Thyroid gland (tissue), 4 donors: ENCODE data around the gene GSX2. TPM values are rescaled to one million over a fixed set of nuclear protein-coding genes. Genes with fewer than 3 reads are reported as not detected.
A peak's percentile ranks its signal among the peaks of the same experiment; 100 is the strongest.
"Not testable (repeated sequence)": the region's sequence is repeated elsewhere in the genome, so short reads cannot be mapped to it uniquely, and the experiment has no call there.

Source experiments
- DNase-seq, 2 donors: peaks; one replicate each; pipeline ENCODE4 v3.0.0-alpha.2; 2019
- H3K27ac ChIP-seq, 3 donors: fragments of 200-600 bp; sonication (generic); 1 replicate in 2 of 3; 2 replicates in 1 of 3; pipeline ENCODE4 v1.5.1; 2016 to 2019; ENCODE audit warnings: mild to moderate bottlenecking in 1 of 3, moderate library complexity in 1 of 3
- H3K27me3 ChIP-seq: fragments of 200-600 bp; sonication (generic); one replicate; pipeline ENCODE4 v1.5.1; 2019
- H3K36me3 ChIP-seq, 2 donors: fragments of 200-600 bp; sonication (generic); one replicate each; pipeline ENCODE4 v1.5.1; 2016 to 2019
- H3K4me1 ChIP-seq, 2 donors: fragments of 200-600 bp; sonication (generic); one replicate each; pipeline ENCODE4 v1.5.1; 2017 to 2019
- H3K4me3 ChIP-seq, 3 donors: fragments of 200-600 bp; sonication (generic); replicated peaks in 1 of 3; 1 replicate in 2 of 3; 2 replicates in 1 of 3; pipeline ENCODE4 v1.5.1; 2016; ENCODE audit warnings: mild to moderate bottlenecking in 1 of 3
- H3K9me3 ChIP-seq: fragments of 200-600 bp; sonication (generic); one replicate; pipeline ENCODE4 v1.5.1; 2017
- POLR2A ChIP-seq, 2 donors: fragments of 450-650 bp; IDR thresholded peaks; one replicate each; pipeline ENCODE4 v1.6.1; 2017; ENCODE audit warnings: antibody characterized with exemption in 2 of 2, mild to moderate bottlenecking in 2 of 2, moderate library complexity in 1 of 2
- WGBS, 2 donors: methylation state at CpG; one replicate each; pipeline ENCODE4 v1.1.5; 2017; 5-methylcytosine and 5-hydroxymethylcytosine counted together
- intact Hi-C: fragments of 100-400 bp; cut with DNase I; formaldehyde crosslinking; loops from one replicate; pipeline ENCODE4 v1.15.1; 2023
- total RNA-seq, 4 donors: library from RNA; depleted of rRNA; stranded (reverse); fragments of >200 nt; gene quantifications; one replicate each; pipeline ENCODE4 v1.2.3, GENCODE V29; 2016
- TF ChIP-seq, protein P1 (sequence below), 6 experiments: fragments of 200-600 bp in 3 of 6; fragments of 450-650 bp in 3 of 6; sonication (generic) in 3 of 6; IDR thresholded peaks; one replicate each; pipeline ENCODE4 v1.5.1; 2016 to 2019; ENCODE audit warnings: antibody characterized with exemption in 6 of 6, mild to moderate bottlenecking in 2 of 6, inconsistent platforms in 1 of 6, moderate library complexity in 1 of 6

The GSX2 gene
- not detected for total RNA-seq

DNA sequence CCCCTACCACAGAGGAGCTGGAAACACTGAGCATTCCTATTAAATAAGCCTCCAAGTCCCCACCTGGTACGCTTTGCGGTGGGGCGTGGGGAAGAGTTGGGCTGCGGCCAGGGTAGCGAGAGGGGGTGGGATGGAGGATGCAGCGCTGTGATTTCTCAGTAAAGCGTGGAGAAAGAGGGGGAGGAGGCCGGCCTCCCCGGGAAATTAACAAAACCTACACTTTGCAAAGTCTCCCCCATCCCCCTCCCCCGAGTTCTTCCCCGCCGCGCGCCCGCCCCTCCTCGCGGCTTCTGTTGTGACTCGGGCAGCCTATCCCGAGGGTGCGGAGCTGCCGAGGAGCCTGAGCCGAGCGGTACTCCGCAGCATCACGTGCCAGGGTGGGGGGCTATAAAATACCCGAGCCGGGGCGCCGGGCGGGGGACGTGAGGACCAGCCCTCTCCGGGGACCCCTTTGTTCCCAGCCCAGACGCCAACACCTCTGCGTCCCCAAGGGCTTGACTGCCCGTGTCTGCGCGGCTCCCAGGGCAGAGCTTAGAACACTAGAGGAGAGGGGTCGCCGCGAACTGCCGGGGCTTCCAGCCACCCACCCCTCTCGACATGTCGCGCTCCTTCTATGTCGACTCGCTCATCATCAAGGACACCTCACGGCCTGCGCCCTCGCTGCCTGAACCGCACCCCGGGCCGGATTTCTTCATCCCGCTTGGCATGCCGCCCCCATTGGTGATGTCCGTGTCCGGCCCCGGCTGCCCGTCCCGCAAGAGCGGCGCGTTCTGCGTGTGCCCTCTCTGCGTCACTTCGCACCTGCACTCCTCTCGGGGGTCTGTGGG lies at the start of gene GSX2:
GSX2 (plus strand) TSS at position 416 of the 827 bp plus-strand sequence; CDS start at position 598, 182 bp downstream.
- no peak within 1 kb of the TSS for H3K27ac ChIP-seq
- H3K4me1 ChIP-seq = peaks cover 23 to 24% of the 10 kb centered on the region in 2 donors
- intact Hi-C loops = loop anchor here (10.0 kb wide), 1 partner anchor 125 kb away; the partner anchor contains the start of gene PDGFRA
- DNase-seq = no peak
- H3K9me3 ChIP-seq = no peaks in the 10 kb centered on the region
- H3K27me3 ChIP-seq = peaks cover 64% of the 10 kb centered on the region
- WGBS, 2 donors = 3 to 4% methylated on average over 16 to 21 of the region's 66 CpGs
- no peaks in the 10 kb centered on the region for H3K36me3 ChIP-seq
- H3K4me3 ChIP-seq = peak within 1 kb of the TSS in 1 of 3 donors; percentile 23
- TF ChIP-seq, protein P1, sequence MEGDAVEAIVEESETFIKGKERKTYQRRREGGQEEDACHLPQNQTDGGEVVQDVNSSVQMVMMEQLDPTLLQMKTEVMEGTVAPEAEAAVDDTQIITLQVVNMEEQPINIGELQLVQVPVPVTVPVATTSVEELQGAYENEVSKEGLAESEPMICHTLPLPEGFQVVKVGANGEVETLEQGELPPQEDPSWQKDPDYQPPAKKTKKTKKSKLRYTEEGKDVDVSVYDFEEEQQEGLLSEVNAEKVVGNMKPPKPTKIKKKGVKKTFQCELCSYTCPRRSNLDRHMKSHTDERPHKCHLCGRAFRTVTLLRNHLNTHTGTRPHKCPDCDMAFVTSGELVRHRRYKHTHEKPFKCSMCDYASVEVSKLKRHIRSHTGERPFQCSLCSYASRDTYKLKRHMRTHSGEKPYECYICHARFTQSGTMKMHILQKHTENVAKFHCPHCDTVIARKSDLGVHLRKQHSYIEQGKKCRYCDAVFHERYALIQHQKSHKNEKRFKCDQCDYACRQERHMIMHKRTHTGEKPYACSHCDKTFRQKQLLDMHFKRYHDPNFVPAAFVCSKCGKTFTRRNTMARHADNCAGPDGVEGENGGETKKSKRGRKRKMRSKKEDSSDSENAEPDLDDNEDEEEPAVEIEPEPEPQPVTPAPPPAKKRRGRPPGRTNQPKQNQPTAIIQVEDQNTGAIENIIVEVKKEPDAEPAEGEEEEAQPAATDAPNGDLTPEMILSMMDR (IDR thresholded peaks at IDR 0.05) = no peak
- no peak for TF ChIP-seq POLR2A (IDR thresholded peaks at IDR 0.05)

DNA sequence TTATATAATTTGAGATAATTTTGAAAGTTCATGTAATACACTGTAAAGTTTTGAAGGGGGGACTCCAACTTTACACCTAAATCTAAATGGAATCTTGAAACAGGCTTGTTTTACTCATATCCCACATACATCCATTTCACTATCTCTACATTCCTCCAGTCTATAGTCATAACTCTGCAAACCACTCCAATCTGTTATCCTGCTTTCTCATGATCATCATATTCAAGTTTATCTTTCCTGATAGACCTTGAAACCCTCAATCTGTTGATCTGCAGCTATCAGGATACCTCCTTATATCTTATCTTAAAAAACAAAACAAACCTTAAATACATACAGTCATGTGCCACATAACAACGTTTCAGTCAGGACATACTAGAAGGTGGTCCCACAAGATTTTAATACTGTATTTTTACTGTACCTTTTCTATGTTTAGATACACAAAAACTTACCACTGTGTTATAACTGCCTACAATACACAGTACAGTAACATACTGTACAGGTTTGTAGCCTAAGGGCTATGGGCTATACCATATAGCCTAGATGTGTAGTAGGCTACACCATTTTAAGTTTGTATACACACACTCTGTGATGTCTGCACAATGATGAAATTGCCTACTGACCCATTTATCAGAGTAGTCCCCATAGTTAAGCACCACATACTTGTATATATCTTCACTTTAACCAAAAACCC lies 49.6 kb upstream of the GSX2 start:
- intact Hi-C loops = no loop called here
- Histone ChIP-seq H3K27me3 (no peaks in the 10 kb centered on the region), H3K4me1 (peaks cover 11 to 12% of the 10 kb centered on the region in 2 donors), H3K27ac (no peak overlapping the region), H3K4me3 (no peak overlapping the region), H3K9me3 (no peaks in the 10 kb centered on the region), H3K36me3 (no peaks in the 10 kb centered on the region)
- no peak for TF ChIP-seq POLR2A (IDR thresholded peaks at IDR 0.05)
- TF ChIP-seq, protein P1 (IDR thresholded peaks at IDR 0.05) = no peak
- WGBS, 2 donors = 51 to 53% methylated on average over 1 of the region's 1 CpG
- no peak for DNase-seq

DNA sequence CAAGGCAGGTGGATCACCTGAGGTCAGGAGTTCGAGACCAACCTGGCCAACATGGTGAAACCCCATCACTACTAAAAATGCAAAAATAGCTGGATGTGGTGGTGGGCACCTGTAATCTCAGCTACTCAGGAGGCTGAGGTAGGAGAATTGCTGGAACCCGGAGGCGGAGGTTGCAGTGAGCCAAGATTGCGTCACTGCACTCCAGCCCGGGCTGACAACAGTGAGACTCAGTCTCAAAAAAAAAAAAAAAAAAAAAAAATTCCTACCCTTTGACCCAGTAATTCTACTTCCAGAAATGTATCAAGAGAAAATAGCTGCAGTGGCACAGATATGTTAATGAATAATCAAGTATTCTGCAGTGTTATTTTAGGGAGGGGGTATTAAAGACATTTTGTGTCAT lies 46.6 kb upstream of the GSX2 start:
- H3K27me3 ChIP-seq, DNase-seq, intact Hi-C loops, H3K36me3 ChIP-seq, H3K4me3 ChIP-seq, H3K9me3 ChIP-seq, H3K27ac ChIP-seq: not testable (repeated sequence)
- peaks cover 17 to 20% of the 10 kb centered on the region in 2 donors for H3K4me1 ChIP-seq
- WGBS, 2 donors = 84 to 93% methylated on average over 5 of the region's 5 CpGs

DNA sequence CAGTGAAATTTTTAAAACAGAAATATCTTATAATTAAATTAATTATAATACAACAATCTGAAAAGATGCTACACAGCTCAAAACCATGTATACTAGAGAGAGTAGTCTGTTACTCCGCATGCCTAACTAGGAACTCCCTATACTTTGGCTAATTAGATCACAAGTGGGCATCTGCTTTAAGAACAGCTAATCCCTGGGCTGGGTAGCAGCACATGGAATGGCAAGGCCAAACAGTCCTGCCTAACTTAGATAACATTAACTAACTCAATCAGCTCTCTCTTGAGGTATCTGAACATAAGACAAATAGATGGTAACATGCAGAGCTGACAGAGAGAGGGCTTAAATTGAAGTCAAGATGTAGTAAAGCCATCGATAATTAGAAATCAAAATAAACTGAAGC lies 45.5 kb upstream of the GSX2 start:
- H3K27ac ChIP-seq = no peak overlapping the region
- WGBS, 2 donors = 96 to 99% methylated on average over 2 of the region's 2 CpGs
- no peaks in the 10 kb centered on the region for H3K27me3 ChIP-seq
- DNase-seq = no peak
- TF ChIP-seq, protein P1 (IDR thresholded peaks at IDR 0.05) = no peak
- no peak for TF ChIP-seq POLR2A (IDR thresholded peaks at IDR 0.05)
- intact Hi-C loops = no loop called here
- peaks cover 17 to 20% of the 10 kb centered on the region in 2 donors for H3K4me1 ChIP-seq
- H3K9me3 ChIP-seq = no peaks in the 10 kb centered on the region
- no peak overlapping the region for H3K4me3 ChIP-seq
- no peaks in the 10 kb centered on the region for H3K36me3 ChIP-seq

DNA sequence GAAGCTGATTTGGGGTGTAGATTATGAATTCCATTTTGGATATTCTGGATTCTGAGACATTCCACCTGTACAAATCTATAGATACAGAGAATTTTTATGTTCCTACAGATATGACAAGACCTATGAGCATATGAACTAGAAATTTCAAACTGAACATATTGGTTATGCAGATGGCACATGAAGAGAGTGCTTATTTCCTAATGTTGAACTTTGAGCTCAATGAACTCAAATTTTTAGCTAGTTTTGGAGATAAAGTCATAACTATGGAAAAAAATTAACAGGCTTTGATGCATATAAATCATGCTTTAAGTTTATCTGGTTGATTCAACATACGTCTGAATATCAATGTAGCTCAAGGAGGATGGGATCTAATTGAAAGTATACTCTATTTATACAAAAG lies 44.5 kb upstream of the GSX2 start:
- no peak overlapping the region for H3K27ac ChIP-seq
- no peak overlapping the region for H3K4me3 ChIP-seq
- H3K36me3 ChIP-seq = no peaks in the 10 kb centered on the region
- H3K4me1 ChIP-seq = peaks cover 13 to 17% of the 10 kb centered on the region in 2 donors
- intact Hi-C loops = no loop called here
- TF ChIP-seq, protein P1 (IDR thresholded peaks at IDR 0.05) = no peak
- no peak for TF ChIP-seq POLR2A (IDR thresholded peaks at IDR 0.05)
- no peak for DNase-seq
- H3K27me3 ChIP-seq = no peaks in the 10 kb centered on the region
- no peaks in the 10 kb centered on the region for H3K9me3 ChIP-seq
- 94 to 98% methylated on average over 1 of the region's 1 CpG for WGBS, 2 donors
